NCI-H1436 (cell line): ENCODE data around the gene TTC1.
"Not testable (repeated sequence)": the region's sequence is repeated elsewhere in the genome, so short reads cannot be mapped to it uniquely, and the experiment has no call there.

ENCODE experiments used
- DNase-seq: peaks from one replicate; lab custom pipeline; 2025; lab: John Stamatoyannopoulos, UW

TTC1 gene

GRCh38 chr5:160001457-160001856 lies 7.5 kb upstream of the TTC1 start:
- DNase-seq = no peak

- no peak for DNase-seq
Measured at GRCh38 chr5:160007514-160007913, 1.4 kb upstream of the TTC1 start.

GRCh38 chr5:160008529-160008876 lies 436 bp upstream of the TTC1 start:
- not testable (repeated sequence) for DNase-seq

- DNase-seq = no peak
Measured at GRCh38 chr5:160009591-160009989, 651 bp downstream of the TTC1 start.

GRCh38 chr5:160011471-160011870 lies 2.5 kb downstream of the TTC1 start:
- DNase-seq = no peak

GRCh38 chr5:160014197-160014596 lies 5.3 kb downstream of the TTC1 start:
- not testable (repeated sequence) for DNase-seq

- DNase-seq = no peak
Measured at GRCh38 chr5:160018945-160019625, 10.1 kb downstream of the TTC1 start.

GRCh38 chr5:160020266-160020770 lies 11.4 kb downstream of the TTC1 start:
- no peak for DNase-seq

- DNase-seq = no peak
Measured at GRCh38 chr5:160020964-160021363, 12.0 kb downstream of the TTC1 start.

- peak; percentile 72 for DNase-seq
Measured at GRCh38 chr5:160021831-160022446, 13.0 kb downstream of the TTC1 start.

GRCh38 chr5:160023007-160023907 lies 14.3 kb downstream of the TTC1 start:
- no peak for DNase-seq

- DNase-seq = no peak
Measured at GRCh38 chr5:160023908-160024630, 15.1 kb downstream of the TTC1 start.

- DNase-seq = no peak
Measured at GRCh38 chr5:160029004-160029403, 20.1 kb downstream of the TTC1 start.

- no peak for DNase-seq
Measured at GRCh38 chr5:160029540-160030139, 20.7 kb downstream of the TTC1 start.

- DNase-seq = no peak
Measured at GRCh38 chr5:160030631-160031377, 21.9 kb downstream of the TTC1 start.

GRCh38 chr5:160033546-160034252 lies 24.8 kb downstream of the TTC1 start:
- no peak for DNase-seq

GRCh38 chr5:160036243-160036642 lies 27.3 kb downstream of the TTC1 start:
- no peak for DNase-seq

- DNase-seq = no peak
Measured at GRCh38 chr5:160036884-160037283, 27.9 kb downstream of the TTC1 start.

GRCh38 chr5:160039810-160040470 lies 31.0 kb downstream of the TTC1 start:
- no peak for DNase-seq

GRCh38 chr5:160040471-160040835 lies 31.5 kb downstream of the TTC1 start:
- no peak for DNase-seq
